Peyer's patch (tissue), 4 donors: Measurements from ENCODE around the gene BHLHE41. TPM values are rescaled to one million over a fixed set of nuclear protein-coding genes. Genes with fewer than 3 reads are reported as not detected.
A peak's percentile ranks its signal among the peaks of the same experiment; 100 is the strongest.

Source experiments
- DNase-seq, 3 donors: peaks; one replicate each; pipeline ENCODE4 v3.0.0-alpha.2; 2017 to 2019
- H3K27ac ChIP-seq, 4 donors: fragments of 200-600 bp; sonication (generic); one replicate each; pipeline ENCODE4 v1.5.1; 2016 to 2019
- H3K27me3 ChIP-seq, 2 donors: fragments of 200-600 bp; sonication (generic); one replicate each; pipeline ENCODE4 v1.5.1; 2019
- H3K36me3 ChIP-seq, 3 donors: fragments of 200-600 bp; sonication (generic); one replicate each; pipeline ENCODE4 v1.5.1; 2016 to 2019
- H3K4me1 ChIP-seq, 4 donors: fragments of 200-600 bp; sonication (generic); one replicate each; pipeline ENCODE4 v1.5.1; 2016 to 2019
- H3K4me3 ChIP-seq, 4 donors: fragments of 200-600 bp; sonication (generic); 1 replicate in 3 of 4; 2 replicates in 1 of 4; pipeline ENCODE4 v1.5.1; 2016 to 2019; ENCODE audit warnings: mild to moderate bottlenecking in 1 of 4
- H3K9me3 ChIP-seq, 4 donors: fragments of 200-600 bp; sonication (generic); one replicate each; pipeline ENCODE4 v1.5.1; 2016 to 2019; ENCODE audit warnings: mild to moderate bottlenecking in 1 of 4
- CTCF ChIP-seq, 6 experiments: fragments of 450-650 bp in 4 of 6; fragments of 200-600 bp in 2 of 6; sonication (generic) in 1 of 6; IDR thresholded peaks; one replicate each; pipeline ENCODE4 v1.5.1; 2017 to 2019; ENCODE audit warnings: antibody characterized with exemption in 6 of 6, mild to moderate bottlenecking in 3 of 6, moderate library complexity in 1 of 6
- POLR2A ChIP-seq, 2 donors: fragments of 450-650 bp; IDR thresholded peaks; one replicate each; pipeline ENCODE4 v1.5.1; 2017; ENCODE audit warnings: antibody characterized with exemption in 2 of 2, mild to moderate bottlenecking in 2 of 2, moderate library complexity in 2 of 2
- total RNA-seq, 4 donors: library from RNA; depleted of rRNA; stranded (reverse); fragments of >200 nt; gene quantifications; one replicate each; pipeline ENCODE4 v1.1.0, GENCODE V29; 2016

BHLHE41 gene
- total RNA-seq, result 10 to 100 TPM in 1 of 4 donors, 1 to 10 TPM in 2, under 1 TPM in 1; 0.18 to 11.6 (median 2.2) TPM

DNA sequence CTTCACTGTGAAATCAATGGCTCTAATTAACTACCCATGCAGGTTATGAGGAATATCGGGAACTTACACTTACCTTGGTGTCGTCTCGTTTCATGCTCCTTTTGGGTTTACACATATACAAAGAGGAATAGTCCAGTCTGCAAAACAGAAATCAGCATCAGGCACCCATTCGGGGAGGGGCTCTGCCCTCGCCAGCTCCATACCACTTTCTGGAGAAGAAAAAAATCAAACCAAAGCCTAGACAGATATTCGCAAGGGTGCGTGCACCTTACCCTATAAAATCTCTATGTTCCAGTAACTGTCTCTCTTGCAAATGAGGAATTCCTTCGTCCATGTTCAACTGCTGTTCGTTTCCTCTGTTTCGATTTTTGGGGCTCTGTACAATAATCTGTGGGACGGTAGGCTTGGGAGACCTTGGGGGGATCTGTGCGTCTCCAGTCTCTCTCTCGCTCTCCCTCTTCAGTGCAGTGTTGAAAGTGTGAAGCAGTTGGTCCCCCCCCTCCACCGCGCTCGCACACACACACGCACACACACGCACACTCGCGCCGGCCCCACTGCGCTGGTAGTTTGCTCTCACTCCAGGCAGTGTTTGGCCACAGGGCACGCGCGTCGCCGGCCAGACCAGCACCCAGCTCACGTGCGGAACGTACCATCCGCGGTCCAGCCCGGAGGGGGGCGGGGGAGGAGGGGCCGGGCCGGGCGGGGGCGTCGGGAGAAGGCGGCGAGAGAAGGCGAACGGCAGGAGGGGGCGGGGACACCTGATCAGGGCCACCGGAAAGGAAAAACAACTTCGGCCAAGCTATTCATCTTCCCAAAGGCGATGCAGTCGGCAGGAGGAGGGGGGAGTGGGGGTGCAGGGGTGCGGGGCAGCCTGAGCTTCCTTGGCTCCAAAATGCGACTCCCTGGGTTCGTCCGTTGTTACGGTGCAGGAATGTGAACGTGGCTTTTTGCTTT, at the start of gene BHLHE41:
BHLHE41 (minus strand) TSS at position 592 of the 954 bp plus-strand sequence; CDS start at position 334, 258 bp downstream.
- DNase-seq, result peak; percentile 83 to 89 (median 85)
- no peaks in the 10 kb centered on the region for H3K9me3 ChIP-seq
- TF ChIP-seq CTCF (IDR thresholded peaks at IDR 0.05), result no peak
- peak in 1 of 2 donors; percentile 41 for TF ChIP-seq POLR2A (IDR thresholded peaks at IDR 0.05)
- H3K4me3 ChIP-seq, result peak within 1 kb of the TSS; percentile 52 to 72 (median 64)
- H3K4me1 ChIP-seq, result peaks cover 0 to 21% (median 2%) of the 10 kb centered on the region in 4 donors
- H3K27ac ChIP-seq, result peak within 1 kb of the TSS; percentile 86 to 94 (median 90)
- no peaks in the 10 kb centered on the region for H3K27me3 ChIP-seq
- no peaks in the 10 kb centered on the region for H3K36me3 ChIP-seq

DNA sequence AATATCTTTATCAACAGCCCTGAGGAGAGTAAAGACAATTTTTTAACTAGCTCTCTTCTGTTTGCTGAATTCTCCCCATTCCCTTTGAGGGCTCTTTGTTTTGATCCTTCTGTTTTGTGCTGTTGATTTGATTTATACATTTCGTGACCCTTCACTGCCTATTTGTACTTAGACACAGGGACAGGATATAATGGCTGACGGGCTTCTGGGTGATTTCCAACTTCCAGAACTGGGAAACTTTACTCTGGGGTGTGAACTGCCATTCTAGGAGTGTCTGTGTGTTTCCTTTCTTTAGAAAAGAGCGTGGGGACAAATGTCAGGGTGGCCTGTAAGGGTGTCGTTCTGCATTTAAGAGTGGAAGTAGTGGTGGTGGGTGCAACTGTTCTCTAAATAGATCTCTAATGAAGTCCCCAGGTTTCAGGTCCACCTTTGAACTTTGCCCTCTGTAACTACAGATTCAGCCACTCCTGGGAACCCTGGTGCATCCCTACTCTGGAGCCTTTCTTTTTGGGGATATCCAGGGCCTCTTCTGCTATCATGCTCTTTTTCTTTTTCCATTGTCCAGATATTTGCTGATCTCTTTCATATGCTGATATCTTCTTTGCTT, 48.2 kb upstream of the BHLHE41 start:
- no peak for DNase-seq
- Histone ChIP-seq H3K27me3 (no peaks in the 10 kb centered on the region), H3K4me3 (no peak overlapping the region), H3K27ac (no peak overlapping the region), H3K36me3 (no peaks in the 10 kb centered on the region), H3K4me1 (peaks cover 0 to 8% (median 0%) of the 10 kb centered on the region in 4 donors), H3K9me3 (no peaks in the 10 kb centered on the region)
- no peak for TF ChIP-seq CTCF (IDR thresholded peaks at IDR 0.05)
- TF ChIP-seq POLR2A (IDR thresholded peaks at IDR 0.05), result no peak

DNA sequence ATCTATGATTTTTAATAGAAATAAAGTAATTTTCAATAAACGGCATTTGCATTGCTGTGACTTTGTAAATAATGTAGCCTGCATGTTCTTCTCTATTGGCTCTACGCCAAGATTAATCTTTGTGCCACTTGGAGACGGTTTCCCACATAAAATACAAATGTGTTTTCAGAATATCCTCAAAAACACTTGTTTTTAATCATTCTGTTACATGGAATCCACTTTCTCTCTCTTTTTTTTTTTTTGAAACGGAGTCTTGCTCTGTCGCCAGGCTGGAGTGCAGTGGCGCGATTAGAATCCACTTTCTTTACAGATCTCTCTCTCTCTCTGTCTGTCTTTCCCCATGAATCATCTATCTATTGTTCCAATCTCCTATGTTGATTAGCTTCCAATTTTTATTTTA, 47.7 kb upstream of the BHLHE41 start:
- Histone ChIP-seq H3K4me3 (no peak overlapping the region), H3K4me1 (peaks cover 0 to 4% (median 0%) of the 10 kb centered on the region in 4 donors), H3K27ac (no peak overlapping the region), H3K9me3 (no peaks in the 10 kb centered on the region), H3K36me3 (no peaks in the 10 kb centered on the region), H3K27me3 (no peaks in the 10 kb centered on the region)
- no peak for DNase-seq
- no peak for TF ChIP-seq POLR2A (IDR thresholded peaks at IDR 0.05)
- no peak for TF ChIP-seq CTCF (IDR thresholded peaks at IDR 0.05)

GRCh38 chr12:26172013-26172412, 47.2 kb upstream of the BHLHE41 start:
- H3K4me3 ChIP-seq, result no peak overlapping the region
- H3K27me3 ChIP-seq, result no peaks in the 10 kb centered on the region
- H3K36me3 ChIP-seq, result no peaks in the 10 kb centered on the region
- TF ChIP-seq CTCF (IDR thresholded peaks at IDR 0.05), result no peak
- no peak for TF ChIP-seq POLR2A (IDR thresholded peaks at IDR 0.05)
- H3K4me1 ChIP-seq, result no peaks in the 10 kb centered on the region
- no peak overlapping the region for H3K27ac ChIP-seq
- no peaks in the 10 kb centered on the region for H3K9me3 ChIP-seq
- no peak for DNase-seq

- no peak for TF ChIP-seq CTCF (IDR thresholded peaks at IDR 0.05)
- TF ChIP-seq POLR2A (IDR thresholded peaks at IDR 0.05), result no peak
- Histone ChIP-seq H3K4me3 (no peak overlapping the region), H3K36me3 (no peaks in the 10 kb centered on the region), H3K4me1 (peaks cover 0 to 4% (median 0%) of the 10 kb centered on the region in 4 donors), H3K27me3 (no peaks in the 10 kb centered on the region), H3K9me3 (no peaks in the 10 kb centered on the region), H3K27ac (no peak overlapping the region)
- no peak for DNase-seq
Measured at GRCh38 chr12:26164118-26164517, 39.3 kb upstream of the BHLHE41 start.
